ENCODE data around the gene DESI2. TPM values are rescaled to one million over a fixed set of nuclear protein-coding genes. Genes with fewer than 3 reads are reported as not detected.
"Not testable (repeated sequence)": the region's sequence is repeated elsewhere in the genome, so short reads cannot be mapped to it uniquely, and the experiment has no call there.

The DESI2 gene
- total RNA-seq, 1 experiment from 2014 or later, result 58.7 TPM

DNA sequence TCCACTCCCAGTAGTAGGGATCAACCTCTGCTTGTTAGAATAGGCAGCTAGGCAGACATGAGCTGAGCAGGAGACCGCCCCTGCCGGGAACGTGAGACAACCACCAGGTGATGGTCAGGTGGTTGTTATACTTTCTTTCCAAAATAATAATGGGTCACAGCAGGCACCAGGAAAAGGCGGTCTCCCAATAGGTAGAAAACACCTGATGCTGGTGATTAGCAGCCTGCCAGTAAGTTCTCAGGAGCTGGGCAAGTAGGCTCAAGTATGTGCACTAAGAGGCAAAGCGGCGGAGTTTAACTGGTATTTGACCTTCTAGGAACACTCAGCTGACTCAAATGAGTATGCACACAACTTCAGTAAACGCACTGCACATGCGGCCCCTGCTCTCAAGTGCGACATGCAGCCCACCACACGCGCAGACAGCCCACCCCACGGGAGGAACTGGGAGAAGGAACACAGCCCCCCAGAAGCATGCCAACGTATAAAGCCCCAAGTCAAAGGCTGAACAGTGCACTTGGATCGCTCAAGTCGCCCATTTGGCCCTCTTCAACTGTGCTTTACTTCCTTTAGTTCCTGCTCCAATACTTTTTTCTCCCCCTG is 80.0 kb downstream of the DESI2 start:
- ChIA-PET CTCF (no interaction called here), POLR2A (ENCODE audit: unreplicated experiment) (no interaction called here)
- H3K4me1 ChIP-seq (ENCODE audit: insufficient read depth, low read length), result peaks cover 23% of the 10 kb centered on the region

DNA sequence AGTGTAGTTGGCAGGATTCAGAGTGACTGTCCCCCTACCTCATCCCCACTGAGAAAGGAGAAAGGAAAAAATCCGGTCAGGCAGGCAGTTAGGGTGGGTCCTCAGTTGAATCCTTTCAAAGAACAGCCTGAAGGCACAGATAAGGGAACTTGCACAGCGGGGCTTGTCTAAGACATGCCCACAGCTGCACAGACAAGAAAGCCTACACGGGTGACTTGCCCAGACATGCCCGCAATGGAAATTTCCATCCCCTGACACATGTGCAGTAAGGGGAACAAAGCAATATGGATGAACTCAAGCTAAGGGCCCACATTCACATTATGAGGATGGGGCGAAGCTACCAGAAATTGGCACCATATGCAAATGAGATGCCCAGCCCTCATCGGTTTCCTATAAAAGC is 82.5 kb downstream of the DESI2 start:
- DNase-seq, result no peak
- Histone ChIP-seq H3K36me3 (ENCODE audit: low read depth, low read length) (no peaks in the 10 kb centered on the region), H2AFZ (ENCODE audit: low read length) (no peak overlapping the region), H3F3A (ENCODE audit: low read length, unreplicated experiment) (peaks cover 3% of the 10 kb centered on the region), H3K9me2 (replicated peaks; ENCODE audit: low read length) (no peaks in the 10 kb centered on the region), H3K9me3 (ENCODE audit: low read length) (no peaks in the 10 kb centered on the region; the same call in 1 of the 2 replicates), H4K20me1 (ENCODE audit: low read length) (no peaks in the 10 kb centered on the region), H3K27ac (ENCODE audit: low read length) (peak overlapping the region; percentile 81), H3K4me1 (ENCODE audit: insufficient read depth, low read length) (peaks cover 29% of the 10 kb centered on the region), H3K27me3 (ENCODE audit: low read length) (no peaks in the 10 kb centered on the region), H3K4me3 (ENCODE audit: low read length) (no peak overlapping the region), H3K4me2 (ENCODE audit: low read length) (no peak overlapping the region), H3K9ac (ENCODE audit: low read length) (0 out of 2 replicates have a peak overlapping the region, but pooled peaks have one; percentile 23), H3K79me2 (ENCODE audit: low read length) (no peaks in the 10 kb centered on the region)
- intact Hi-C loops (cut with micrococcal nuclease), result no loop called here
- BruUV-seq (replicated peaks), result no TSS peak
- ChIA-PET CTCF (no interaction called here), POLR2A (ENCODE audit: unreplicated experiment) (no interaction called here)
- TF ChIP-seq, protein P1, sequence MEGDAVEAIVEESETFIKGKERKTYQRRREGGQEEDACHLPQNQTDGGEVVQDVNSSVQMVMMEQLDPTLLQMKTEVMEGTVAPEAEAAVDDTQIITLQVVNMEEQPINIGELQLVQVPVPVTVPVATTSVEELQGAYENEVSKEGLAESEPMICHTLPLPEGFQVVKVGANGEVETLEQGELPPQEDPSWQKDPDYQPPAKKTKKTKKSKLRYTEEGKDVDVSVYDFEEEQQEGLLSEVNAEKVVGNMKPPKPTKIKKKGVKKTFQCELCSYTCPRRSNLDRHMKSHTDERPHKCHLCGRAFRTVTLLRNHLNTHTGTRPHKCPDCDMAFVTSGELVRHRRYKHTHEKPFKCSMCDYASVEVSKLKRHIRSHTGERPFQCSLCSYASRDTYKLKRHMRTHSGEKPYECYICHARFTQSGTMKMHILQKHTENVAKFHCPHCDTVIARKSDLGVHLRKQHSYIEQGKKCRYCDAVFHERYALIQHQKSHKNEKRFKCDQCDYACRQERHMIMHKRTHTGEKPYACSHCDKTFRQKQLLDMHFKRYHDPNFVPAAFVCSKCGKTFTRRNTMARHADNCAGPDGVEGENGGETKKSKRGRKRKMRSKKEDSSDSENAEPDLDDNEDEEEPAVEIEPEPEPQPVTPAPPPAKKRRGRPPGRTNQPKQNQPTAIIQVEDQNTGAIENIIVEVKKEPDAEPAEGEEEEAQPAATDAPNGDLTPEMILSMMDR (conservative IDR thresholded peaks at IDR 0.05; ENCODE audit: low read depth, low read length), result no peak
- TF ChIP-seq EZH2phosphoT487 (IDR thresholded peaks at IDR 0.05; ENCODE audit: borderline replicate concordance, low read length) (no peak), EZH2 (IDR thresholded peaks at IDR 0.05; ENCODE audit: low read length, unreplicated experiment) (no peak)
- no peak for ATAC-seq

More for the DNA sequence above, 80.0 kb downstream of the DESI2 start:
- intact Hi-C loops (cut with micrococcal nuclease), result no loop called here
- Histone ChIP-seq H3F3A (ENCODE audit: low read length, unreplicated experiment) (no peaks in the 10 kb centered on the region), H3K9me3 (ENCODE audit: low read length) (no peaks in the 10 kb centered on the region; the same call in 1 of the 2 replicates), H3K36me3 (ENCODE audit: low read depth, low read length) (no peaks in the 10 kb centered on the region), H3K4me2 (ENCODE audit: low read length) (no peak overlapping the region), H3K9me2 (replicated peaks; ENCODE audit: low read length) (no peaks in the 10 kb centered on the region), H4K20me1 (ENCODE audit: low read length) (no peaks in the 10 kb centered on the region), H3K27me3 (ENCODE audit: low read length) (no peaks in the 10 kb centered on the region), H2AFZ (ENCODE audit: low read length) (no peak overlapping the region), H3K4me3 (ENCODE audit: low read length) (no peak overlapping the region), H3K27ac (ENCODE audit: low read length) (no peak overlapping the region), H3K79me2 (ENCODE audit: low read length) (no peaks in the 10 kb centered on the region), H3K9ac (ENCODE audit: low read length) (no peak overlapping the region)
- DNase-seq, result no peak
- no peak for ATAC-seq
- TF ChIP-seq, protein P1 (conservative IDR thresholded peaks at IDR 0.05; ENCODE audit: low read depth, low read length), result no peak
- TF ChIP-seq EZH2 (IDR thresholded peaks at IDR 0.05; ENCODE audit: low read length, unreplicated experiment), result no peak
- no peak for TF ChIP-seq EZH2phosphoT487 (IDR thresholded peaks at IDR 0.05; ENCODE audit: borderline replicate concordance, low read length)
- BruUV-seq (replicated peaks), result no TSS peak

GRCh38 chr1:244735876-244736561 is 83.1 kb downstream of the DESI2 start:
- H4K20me1 ChIP-seq (ENCODE audit: low read length), result no peaks in the 10 kb centered on the region
- H3K4me2 ChIP-seq (ENCODE audit: low read length), result peak overlapping the region; percentile 20
- ChIA-PET CTCF (no interaction called here), POLR2A (ENCODE audit: unreplicated experiment) (interaction anchor here (0.7 kb wide), 1 partner anchor 46 kb away, joined by 5 read pairs; no protein-coding TSS in a partner anchor)
- H3K9ac ChIP-seq (ENCODE audit: low read length), result peak overlapping the region; percentile 23; the same call in 1 of the 2 replicates
- no peaks in the 10 kb centered on the region for H3K9me2 ChIP-seq (replicated peaks; ENCODE audit: low read length)
- BruUV-seq (replicated peaks), result no TSS peak
- no peaks in the 10 kb centered on the region for H3K79me2 ChIP-seq (ENCODE audit: low read length)
- peak; percentile 84 for DNase-seq
- H3K4me1 ChIP-seq (ENCODE audit: insufficient read depth, low read length), result peaks cover 26% of the 10 kb centered on the region
- H3K4me3 ChIP-seq (ENCODE audit: low read length), result no peak overlapping the region
- peak overlapping the region; percentile 59 for H2AFZ ChIP-seq (ENCODE audit: low read length)
- no peaks in the 10 kb centered on the region; the same call in 1 of the 2 replicates for H3K9me3 ChIP-seq (ENCODE audit: low read length)
- H3F3A ChIP-seq (ENCODE audit: low read length, unreplicated experiment), result peaks cover 3% of the 10 kb centered on the region
- TF ChIP-seq EZH2phosphoT487 (IDR thresholded peaks at IDR 0.05; ENCODE audit: borderline replicate concordance, low read length) (no peak), EZH2 (IDR thresholded peaks at IDR 0.05; ENCODE audit: low read length, unreplicated experiment) (no peak)
- TF ChIP-seq, protein P1 (conservative IDR thresholded peaks at IDR 0.05; ENCODE audit: low read depth, low read length), result no peak
- intact Hi-C loops (cut with micrococcal nuclease), result no loop called here
- no peaks in the 10 kb centered on the region for H3K36me3 ChIP-seq (ENCODE audit: low read depth, low read length)
- ATAC-seq, result peak; percentile 54
- H3K27ac ChIP-seq (ENCODE audit: low read length), result peak overlapping the region; percentile 81
- no peaks in the 10 kb centered on the region for H3K27me3 ChIP-seq (ENCODE audit: low read length)

GRCh38 chr1:244739140-244739539 is 86.2 kb downstream of the DESI2 start:
- peak overlapping the region; percentile 67; the same call in 1 of the 2 replicates for H3K4me2 ChIP-seq (ENCODE audit: low read length)
- CTCF ChIA-PET; H2AFZ ChIP-seq (ENCODE audit: low read length); H3K27me3 ChIP-seq (ENCODE audit: low read length); intact Hi-C loops (cut with micrococcal nuclease); H3F3A ChIP-seq (ENCODE audit: low read length, unreplicated experiment); DNase-seq; ATAC-seq; H3K9me3 ChIP-seq (ENCODE audit: low read length); H3K4me3 ChIP-seq (ENCODE audit: low read length); H3K9ac ChIP-seq (ENCODE audit: low read length); BruUV-seq (replicated peaks); H3K36me3 ChIP-seq (ENCODE audit: low read depth, low read length); H4K20me1 ChIP-seq (ENCODE audit: low read length); H3K79me2 ChIP-seq (ENCODE audit: low read length); H3K9me2 ChIP-seq (replicated peaks; ENCODE audit: low read length): not testable (repeated sequence)
- POLR2A ChIA-PET (ENCODE audit: unreplicated experiment), result interaction anchor here (0.6 kb wide), 1 partner anchor 136 kb away, joined by 4 read pairs; no protein-coding TSS in a partner anchor
- peaks cover 25% of the 10 kb centered on the region for H3K4me1 ChIP-seq (ENCODE audit: insufficient read depth, low read length)
- peak overlapping the region; percentile 77 for H3K27ac ChIP-seq (ENCODE audit: low read length)

All from PC-3 (cell line).